ENCODE results near the gene RAMP2. TPM values are rescaled to one million over a fixed set of nuclear protein-coding genes. Genes with fewer than 3 reads are reported as not detected.

Gene RAMP2
- total and polyA plus RNA-seq, 2 of the 13 experiments (the other 11 are each of a cell fraction or from before 2014, with no cell fraction given): 1.4 to 5.2 TPM

- no peak for TF ChIP-seq DMTF1 (CRISPR knock-in tag; IDR thresholded peaks at IDR 0.05)
- no peak for TF ChIP-seq ATF1 (CRISPR knock-in tag; IDR thresholded peaks at IDR 0.05)
- TF ChIP-seq SP2 (CRISPR knock-in tag; IDR thresholded peaks at IDR 0.05): no peak
- TF ChIP-seq ETV6 (CRISPR knock-in tag; conservative IDR thresholded peaks at IDR 0.05): no peak
- no peak for TF ChIP-seq CAMTA2 (CRISPR knock-in tag; IDR thresholded peaks at IDR 0.05; ENCODE audit: borderline replicate concordance)
- TF ChIP-seq HNF4G (IDR thresholded peaks at IDR 0.05; ENCODE audit: borderline replicate concordance, low read depth, low read length): peak; percentile 53; the same call in 1 of the 2 replicates
- no peak; the same call in 1 of the 2 replicates for TF ChIP-seq HNF4G (CRISPR knock-in tag; IDR thresholded peaks at IDR 0.05; ENCODE audit: borderline replicate concordance, low read depth)
- no peak for TF ChIP-seq ZNF766 (CRISPR knock-in tag; IDR thresholded peaks at IDR 0.05; ENCODE audit: borderline replicate concordance)
- TF ChIP-seq ZBTB39 (CRISPR knock-in tag; IDR thresholded peaks at IDR 0.05): peak; percentile 81; the same call in 1 of the 2 replicates
- peak; percentile 30; the same call in 1 of the 2 replicates for TF ChIP-seq FOXA3 (CRISPR knock-in tag; IDR thresholded peaks at IDR 0.05)
- peak; percentile 76; the same call in 1 of the 2 replicates for TF ChIP-seq ZNF317 (CRISPR knock-in tag; IDR thresholded peaks at IDR 0.05)
- TF ChIP-seq ATF4 (CRISPR knock-in tag; IDR thresholded peaks at IDR 0.05): peak in 1 of 2 experiments; percentile 14; a peak in 1 of 4 replicates
- TF ChIP-seq ZNF891 (CRISPR knock-in tag; IDR thresholded peaks at IDR 0.05): peak; percentile 7
- TF ChIP-seq ZNF24 (IDR thresholded peaks at IDR 0.05): no peak
- TF ChIP-seq HOXA9 (CRISPR knock-in tag; IDR thresholded peaks at IDR 0.05; ENCODE audit: borderline replicate concordance): no peak
- TF ChIP-seq MEF2D (CRISPR knock-in tag; IDR thresholded peaks at IDR 0.05): no peak
- no peak for TF ChIP-seq TAF15 (IDR thresholded peaks at IDR 0.05; ENCODE audit: low read depth, low read length, poor library complexity, severe bottlenecking)
- peak; percentile 67 for TF ChIP-seq ARID4A (CRISPR knock-in tag; IDR thresholded peaks at IDR 0.05; ENCODE audit: borderline replicate concordance)
- TF ChIP-seq ZNF768 (CRISPR knock-in tag; IDR thresholded peaks at IDR 0.05): peak; percentile 18; the same call in 1 of the 2 replicates
- TF ChIP-seq ZNF546 (CRISPR knock-in tag; conservative IDR thresholded peaks at IDR 0.05): no peak; the same call in 1 of the 2 replicates
- TF ChIP-seq TCF7L2 (IDR thresholded peaks at IDR 0.05; ENCODE audit: low read depth, low read length): no peak
Measured at GRCh38 chr17:42744283-42744805, 16.7 kb upstream of the RAMP2 start (continued).
